ENCODE measurements around the gene SETBP1. TPM values are rescaled to one million over a fixed set of nuclear protein-coding genes. Genes with fewer than 3 reads are reported as not detected.

The SETBP1 gene
- total and polyA plus RNA-seq, 2 of the 4 experiments (the other 2 are of a cell fraction) = 0.19 to 0.36 TPM

GRCh38 chr18:44981121-44981520, 300.4 kb downstream of the SETBP1 start:
- no peak overlapping the region for H2AFZ ChIP-seq (replicated peaks; ENCODE audit: low read length, poor library complexity)
- in situ Hi-C loops (cut with MboI; ENCODE audit: low sequenced_read_pairs) (no loop called here), dilution Hi-C loops (cut with HindIII; ENCODE audit: low sequenced_read_pairs, unreplicated experiment) (no loop called here), intact Hi-C loops (cut with micrococcal nuclease) (no loop called here)
- no peaks in the 10 kb centered on the region for H3K9me3 ChIP-seq (ENCODE audit: control insufficient read depth, insufficient read depth, low read length)
- H2BK120ac ChIP-seq (ENCODE audit: low read depth, low read length) = no peak overlapping the region
- no peak overlapping the region for H4K5ac ChIP-seq (ENCODE audit: low read depth, low read length)
- DNase-seq = no peak
- H2AK5ac ChIP-seq (ENCODE audit: low read depth, low read length) = no peak overlapping the region
- BruUV-seq (replicated peaks) = no TSS peak
- H2BK5ac ChIP-seq (ENCODE audit: low read depth, low read length, poor library complexity, severe bottlenecking) = no peak overlapping the region
- POLR2A ChIA-PET (ENCODE audit: unreplicated experiment) = no interaction called here
- CTCF ChIA-PET = no interaction called here
- H2BK15ac ChIP-seq (ENCODE audit: low read depth, low read length) = no peak overlapping the region
- H2AK9ac ChIP-seq (replicated peaks; ENCODE audit: low read depth, low read length, poor library complexity) = no peak overlapping the region
- no peak for TF ChIP-seq BHLHE40 (IDR thresholded peaks at IDR 0.05; ENCODE audit: low read depth, low read length)
- no peak for TF ChIP-seq NFE2L2 (IDR thresholded peaks at IDR 0.05; ENCODE audit: low read depth, low read length)
- no peak for TF ChIP-seq MAZ (IDR thresholded peaks at IDR 0.05; ENCODE audit: borderline replicate concordance, low read depth, low read length)
- no peak for TF ChIP-seq POLR2A (IDR thresholded peaks at IDR 0.05; ENCODE audit: low read depth, low read length)
- TF ChIP-seq FOS (IDR thresholded peaks at IDR 0.05; ENCODE audit: low read depth, low read length) = no peak
- TF ChIP-seq USF2 (IDR thresholded peaks at IDR 0.05; ENCODE audit: low read depth, low read length) = no peak
- TF ChIP-seq ELK1 (IDR thresholded peaks at IDR 0.05; ENCODE audit: borderline replicate concordance, low read depth, low read length) = no peak
- TF ChIP-seq CHD1 (IDR thresholded peaks at IDR 0.05; ENCODE audit: low read depth, low read length) = no peak
- no peak for TF ChIP-seq SMC3 (IDR thresholded peaks at IDR 0.05; ENCODE audit: low read depth, low read length)
- TF ChIP-seq RAD21 (IDR thresholded peaks at IDR 0.05; ENCODE audit: low read length) = no peak
- TF ChIP-seq CTCF (conservative IDR thresholded peaks at IDR 0.05; ENCODE audit: low read depth, low read length) = no peak
- no peak for TF ChIP-seq RFX5 (IDR thresholded peaks at IDR 0.05; ENCODE audit: low read depth, low read length)
- no peak for TF ChIP-seq RCOR1 (IDR thresholded peaks at IDR 0.05; ENCODE audit: insufficient replicate concordance, low read length)
- no peak for TF ChIP-seq CEBPB (IDR thresholded peaks at IDR 0.05; ENCODE audit: low read depth, low read length)
- TF ChIP-seq MAFK (IDR thresholded peaks at IDR 0.05; ENCODE audit: low read depth, low read length) = no peak
- TF ChIP-seq MXI1 (IDR thresholded peaks at IDR 0.05; ENCODE audit: borderline replicate concordance, low read depth, low read length) = no peak
- no peaks in the 10 kb centered on the region for H3K4me1 ChIP-seq (ENCODE audit: control insufficient read depth, insufficient read depth, low read length)
- no peak overlapping the region for H3K4me2 ChIP-seq (ENCODE audit: low read depth, low read length)
- H3K4ac ChIP-seq (ENCODE audit: low read depth, low read length) = no peak overlapping the region
- H4K20me1 ChIP-seq (ENCODE audit: insufficient read depth, low read length) = no peaks in the 10 kb centered on the region
- ATAC-seq (ENCODE audit: low read depth) = no peak
- H3K9ac ChIP-seq (ENCODE audit: low read depth, low read length) = no peak overlapping the region
- no peak overlapping the region for H3K18ac ChIP-seq (ENCODE audit: low read depth, low read length)
- no peak overlapping the region for H3K27ac ChIP-seq (ENCODE audit: insufficient read depth, low read length)
- H2BK20ac ChIP-seq (ENCODE audit: low read depth, low read length) = no peak overlapping the region
- H3K4me3 ChIP-seq (ENCODE audit: insufficient read depth, low read depth, low read length) = no peak overlapping the region
- 100% methylated on average over 2 of the region's 5 CpGs; no CpG with 5 or more reads in 1 of the 2 experiments for WGBS, 2 experiments (ENCODE audit: extremely low coverage in 2 of 2, insufficient read length in 1 of 2)
- H4K8ac ChIP-seq (ENCODE audit: low read depth in 2 of 2, low read length in 2 of 2) = no peak overlapping the region
- no peak overlapping the region for H3K14ac ChIP-seq (replicated peaks; ENCODE audit: low read depth, low read length)
- no peaks in the 10 kb centered on the region for H3K27me3 ChIP-seq (ENCODE audit: control insufficient read depth, insufficient read depth, low read length)
- H4K91ac ChIP-seq (ENCODE audit: insufficient read depth, low read depth, low read length) = no peak overlapping the region
- H3K79me1 ChIP-seq (ENCODE audit: low read depth in 1 of 2, low read length in 2 of 2) = no peaks in the 10 kb centered on the region
- H3K9me1 ChIP-seq (ENCODE audit: insufficient read depth, low read length) = no peaks in the 10 kb centered on the region
- no peak overlapping the region for H3K56ac ChIP-seq (ENCODE audit: extremely low read depth, insufficient read depth, low read length)
- no peaks in the 10 kb centered on the region for H3K36me3 ChIP-seq (ENCODE audit: control insufficient read depth, insufficient read depth, low read length)
- H3K23ac ChIP-seq (ENCODE audit: low read depth, low read length) = no peak overlapping the region

Data from IMR-90 (cell line).